DMS153 treated with DMSO at 0.1 percent for 48 hours (cell line): Measurements from ENCODE around the gene LTBP1.

ENCODE experiments used
- DNase-seq: peaks from one replicate; lab custom pipeline; 2025; ENCODE audit not compliant: unreplicated experiment; lab: John Stamatoyannopoulos, UW

The LTBP1 gene

DNA sequence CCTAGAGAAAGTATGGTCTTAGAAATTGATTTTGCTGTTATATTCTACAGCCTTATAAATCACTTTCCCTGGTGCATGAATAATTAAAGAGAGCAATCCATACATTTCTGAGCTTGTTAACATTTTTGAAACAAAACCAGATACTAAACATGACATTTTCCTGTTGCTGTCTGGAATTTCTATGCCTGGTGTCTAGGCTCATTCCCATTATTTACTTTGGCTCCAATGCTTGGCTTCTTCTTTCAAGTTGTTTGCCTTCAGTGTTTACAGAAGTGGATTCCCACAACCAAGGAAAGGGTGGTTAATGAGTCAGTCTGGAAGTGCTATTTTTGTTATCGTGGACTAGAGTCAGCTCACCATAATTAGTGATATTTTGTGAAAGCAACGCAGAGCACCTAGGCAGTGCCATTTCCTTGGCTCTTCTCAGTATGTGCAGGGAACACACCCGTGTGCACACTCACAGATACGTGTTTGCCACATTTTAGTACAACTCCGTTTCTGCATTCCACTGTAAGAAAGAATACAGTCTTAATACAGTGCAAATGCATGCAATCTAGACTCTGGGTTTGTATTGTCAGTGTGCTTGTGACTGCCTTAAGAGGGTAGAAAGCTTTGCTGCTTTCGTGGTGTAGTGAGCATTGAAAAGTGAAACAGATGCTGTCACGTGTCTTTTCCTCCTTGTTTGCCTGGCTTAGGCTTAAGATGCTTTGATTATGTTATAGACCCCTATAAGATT lies 344.7 kb downstream of the LTBP1 start:
- DNase-seq, result no peak

DNA sequence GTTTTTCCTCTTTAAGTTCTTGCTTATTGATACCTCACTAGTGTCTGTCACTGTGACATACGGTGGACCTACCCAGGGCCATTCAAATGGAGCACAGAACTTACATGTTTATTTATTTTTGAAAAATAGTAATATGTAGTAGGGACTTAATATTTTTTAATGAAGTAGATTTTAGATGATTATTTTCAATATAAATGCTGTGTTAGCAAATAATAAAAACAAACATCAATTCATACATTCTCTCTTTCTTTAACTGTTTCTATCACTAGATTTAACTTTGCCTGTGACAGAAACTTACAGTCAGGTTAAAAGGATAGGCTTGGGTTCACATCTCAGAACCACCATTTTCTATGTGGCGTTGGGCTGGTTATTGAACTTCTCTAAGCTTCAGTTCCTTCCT lies 345.3 kb downstream of the LTBP1 start:
- DNase-seq, result no peak

DNA sequence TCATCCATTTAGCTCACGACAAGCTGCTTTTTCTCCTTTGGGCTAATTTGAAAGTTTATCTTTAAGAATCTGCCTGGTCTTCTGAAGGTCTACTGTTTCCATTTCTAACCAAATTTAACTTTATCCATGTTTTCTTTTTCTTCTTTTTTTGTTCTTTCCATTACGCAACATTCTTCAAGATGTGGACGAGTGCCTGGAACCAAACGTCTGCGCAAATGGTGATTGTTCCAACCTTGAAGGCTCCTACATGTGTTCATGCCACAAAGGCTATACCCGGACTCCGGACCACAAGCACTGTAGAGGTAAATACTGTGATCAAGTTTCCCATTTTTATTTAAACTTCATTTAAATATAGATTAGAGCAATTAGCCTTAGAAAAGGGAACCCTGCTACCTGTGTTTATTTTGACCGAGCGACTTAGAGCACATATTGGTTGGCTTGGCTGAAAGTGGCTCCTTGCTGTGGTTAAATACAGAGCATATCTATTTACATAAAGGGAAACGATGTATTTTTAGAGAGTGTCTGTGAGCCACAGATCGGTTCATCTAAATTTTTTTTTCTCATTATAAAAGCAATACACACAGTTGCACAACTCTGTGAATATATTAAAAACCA lies 346.3 kb downstream of the LTBP1 start:
- peak; percentile 14 for DNase-seq

DNA sequence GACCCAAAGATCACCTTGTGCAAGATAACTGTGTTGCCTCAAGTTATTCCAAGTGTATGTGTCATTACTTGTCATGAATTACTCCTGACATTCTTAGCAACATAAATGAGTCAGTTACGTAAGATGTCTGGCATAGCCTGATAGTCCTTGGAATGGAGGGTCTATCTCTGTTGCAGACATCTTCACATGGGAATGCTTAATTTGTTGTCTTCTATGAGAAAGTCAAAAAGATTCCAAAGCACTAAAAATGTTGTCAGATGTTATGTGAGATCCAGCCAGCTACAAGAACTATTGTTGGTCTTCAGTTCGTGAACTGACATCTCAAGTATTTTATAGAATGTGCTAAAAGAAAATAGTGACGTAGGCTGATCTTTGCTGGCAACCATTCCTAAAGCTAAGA lies 351.5 kb downstream of the LTBP1 start:
- no peak for DNase-seq

DNA sequence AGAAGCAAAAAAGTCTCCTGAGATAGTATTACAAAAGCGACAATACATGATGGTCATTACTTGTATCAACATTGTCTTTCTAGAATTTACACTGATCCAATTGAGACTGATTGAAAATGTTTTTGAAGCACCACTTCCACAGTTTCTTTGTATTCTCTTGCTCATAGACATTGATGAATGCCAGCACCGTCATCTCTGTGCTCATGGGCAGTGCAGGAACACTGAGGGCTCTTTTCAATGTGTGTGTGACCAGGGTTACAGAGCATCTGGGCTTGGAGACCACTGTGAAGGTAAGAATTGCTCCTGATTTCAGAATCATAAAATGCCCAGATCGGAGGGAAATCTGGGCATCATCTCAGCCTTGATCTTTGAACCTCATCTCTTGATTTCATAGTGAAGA lies 354.6 kb downstream of the LTBP1 start:
- no peak for DNase-seq

DNA sequence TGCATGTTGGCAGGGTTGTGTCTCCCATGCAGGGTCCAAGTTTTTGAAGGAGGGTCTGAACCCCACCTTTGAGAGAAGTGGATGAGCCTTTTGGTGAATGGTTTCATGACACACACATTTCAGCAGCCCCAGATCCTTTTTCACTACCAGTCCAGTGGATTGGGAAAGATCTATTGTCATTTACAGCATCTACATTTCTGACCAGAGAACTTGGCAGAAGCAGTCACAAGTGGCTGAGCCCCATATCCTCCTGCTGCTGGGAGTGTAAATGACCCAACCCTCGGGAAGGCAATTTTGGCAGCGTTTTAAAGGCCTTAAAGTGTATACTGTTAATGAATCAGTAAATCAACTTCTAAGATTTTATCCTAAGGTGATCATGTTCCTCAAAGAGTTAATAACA lies 355.6 kb downstream of the LTBP1 start:
- DNase-seq, result no peak

DNA sequence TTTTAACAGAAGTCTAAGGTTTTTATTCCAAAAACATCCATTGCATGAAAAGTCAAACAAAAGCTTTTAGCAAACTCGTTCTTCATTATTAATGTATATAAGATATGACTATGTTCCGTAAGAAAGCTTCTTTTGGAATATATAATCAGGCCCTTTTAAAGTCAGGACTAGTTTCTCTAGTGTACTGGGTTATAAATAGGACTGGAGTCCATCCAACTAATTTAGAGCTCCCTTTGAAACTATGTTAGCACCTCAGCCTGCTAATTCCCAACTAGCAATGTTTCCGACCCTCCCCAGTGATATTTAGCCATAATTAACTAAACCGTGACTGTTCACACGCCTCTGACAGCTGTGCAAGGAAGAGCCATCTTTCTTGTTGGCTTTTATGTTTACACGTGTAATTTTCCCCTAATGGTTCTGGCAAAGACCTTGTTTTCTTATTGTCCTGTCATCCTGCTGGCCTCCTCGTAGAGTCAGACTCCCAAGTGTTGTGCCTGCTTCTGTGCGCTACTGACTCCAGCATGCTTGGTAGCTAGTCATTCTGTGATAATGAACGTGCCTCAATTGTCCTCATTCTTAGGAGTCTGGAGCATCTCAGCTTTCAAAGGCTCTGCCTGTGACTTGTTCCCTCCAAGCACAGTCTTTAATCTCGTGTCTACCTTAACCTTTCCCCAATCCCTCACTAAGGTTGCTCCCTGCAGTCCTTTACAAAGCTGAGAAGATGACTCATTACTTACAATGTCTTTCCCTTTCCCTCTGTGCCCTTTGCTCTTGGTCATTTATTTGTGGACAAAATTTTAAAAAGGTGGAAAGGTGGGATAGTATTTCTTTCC lies 357.5 kb downstream of the LTBP1 start:
- DNase-seq, result no peak

DNA sequence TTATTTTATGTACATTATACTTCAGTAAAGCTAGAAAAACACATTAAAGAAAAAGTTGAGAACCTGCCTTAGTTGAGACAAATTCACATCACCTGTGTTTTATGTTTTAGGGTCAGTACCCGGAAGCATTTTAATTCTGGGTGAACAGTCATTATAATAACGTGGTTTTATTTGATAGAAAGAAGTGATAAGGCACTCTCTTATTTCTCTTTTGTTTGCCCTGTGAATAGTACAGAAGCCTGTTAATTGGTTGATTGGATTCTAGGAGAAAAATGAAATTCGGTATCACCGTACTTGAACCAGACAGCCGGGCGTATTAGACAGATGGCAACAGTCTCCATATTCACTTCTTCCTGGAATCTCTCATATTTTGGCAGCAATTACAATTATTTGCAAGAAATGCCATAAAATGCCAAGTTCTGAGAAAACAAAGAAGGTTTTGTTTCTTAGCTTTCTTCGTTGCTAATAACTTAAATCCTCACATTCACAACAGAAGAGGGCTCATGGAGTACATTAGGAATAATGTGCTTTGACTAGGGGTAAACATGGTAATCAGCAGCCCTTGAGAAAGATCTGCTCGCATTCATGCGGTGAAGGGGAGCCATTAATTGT lies 361.0 kb downstream of the LTBP1 start:
- DNase-seq, result no peak

DNA sequence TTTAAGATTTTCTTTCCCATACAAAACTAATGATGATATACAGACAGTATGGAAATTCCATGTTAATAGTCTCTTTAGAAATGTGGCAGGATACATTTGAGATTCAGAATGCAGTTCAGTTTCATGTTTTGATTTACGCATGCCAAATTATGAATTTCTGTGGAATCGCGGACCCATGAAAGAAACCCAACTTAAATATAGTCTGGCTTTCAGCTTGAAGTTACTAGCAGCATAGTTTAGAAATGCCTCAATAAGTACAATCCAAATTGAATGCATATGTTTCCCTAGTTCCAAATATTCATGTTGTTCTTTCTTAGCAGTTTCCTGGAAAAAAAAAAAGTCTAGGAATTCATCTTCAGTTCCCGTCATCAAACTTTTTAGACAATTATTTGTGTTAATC lies 365.6 kb downstream of the LTBP1 start:
- DNase-seq, result no peak

DNA sequence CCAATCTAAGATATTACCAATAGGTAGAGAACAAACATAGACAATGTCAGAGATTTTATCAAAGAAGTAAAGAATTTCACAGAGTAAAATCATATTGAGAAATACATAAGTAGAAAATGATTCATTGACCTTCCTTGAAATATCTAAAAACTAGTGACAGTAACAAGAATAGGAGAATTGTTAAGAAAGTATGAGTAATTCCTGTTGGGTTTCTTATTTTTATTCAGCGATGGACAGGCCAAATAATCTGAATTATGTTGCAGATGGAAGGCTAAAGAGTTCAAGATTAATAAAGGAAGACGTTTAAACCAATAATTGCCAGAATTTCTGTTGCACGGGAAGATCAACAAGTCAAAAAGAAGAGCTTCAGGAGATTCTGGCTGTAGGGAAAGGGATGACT lies 366.3 kb downstream of the LTBP1 start:
- no peak for DNase-seq

DNA sequence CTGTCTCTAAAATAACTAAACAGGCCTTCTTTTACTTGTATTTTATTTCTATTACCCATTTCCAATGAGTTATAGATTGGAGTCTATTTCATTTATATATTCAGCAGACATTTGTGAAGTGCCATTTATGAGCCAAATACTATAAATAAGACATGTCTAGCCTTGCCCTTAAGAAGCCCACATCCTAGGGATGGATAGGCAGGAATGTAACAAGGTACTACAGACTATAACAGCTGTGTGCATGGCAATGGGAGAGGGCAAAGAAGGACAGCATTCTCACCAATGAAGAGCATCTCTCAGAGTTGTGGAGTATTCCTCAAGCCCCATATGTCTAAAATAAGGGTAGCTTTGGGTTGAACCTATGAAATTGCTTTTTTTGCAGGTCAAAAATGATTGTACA lies 367.8 kb downstream of the LTBP1 start:
- no peak for DNase-seq

DNA sequence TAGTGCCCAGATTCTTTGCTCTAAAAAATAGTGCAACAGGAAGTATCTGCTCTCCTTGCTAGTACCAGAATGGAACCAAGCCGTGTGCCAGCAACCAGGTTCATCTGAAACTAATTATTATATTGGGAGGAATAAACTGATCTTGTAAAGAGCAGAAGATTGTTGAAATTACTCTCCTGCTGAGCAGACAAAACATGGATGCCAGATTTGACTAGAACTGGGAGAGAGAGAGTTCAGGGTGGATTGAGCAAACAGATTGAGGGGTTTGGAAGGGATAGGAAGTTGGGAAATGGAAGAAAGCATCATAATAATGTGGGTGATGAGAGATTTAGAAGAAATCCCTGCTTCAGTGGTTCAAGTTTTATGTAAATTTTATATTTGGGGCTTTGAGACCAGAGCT lies 369.6 kb downstream of the LTBP1 start:
- DNase-seq, result no peak

DNA sequence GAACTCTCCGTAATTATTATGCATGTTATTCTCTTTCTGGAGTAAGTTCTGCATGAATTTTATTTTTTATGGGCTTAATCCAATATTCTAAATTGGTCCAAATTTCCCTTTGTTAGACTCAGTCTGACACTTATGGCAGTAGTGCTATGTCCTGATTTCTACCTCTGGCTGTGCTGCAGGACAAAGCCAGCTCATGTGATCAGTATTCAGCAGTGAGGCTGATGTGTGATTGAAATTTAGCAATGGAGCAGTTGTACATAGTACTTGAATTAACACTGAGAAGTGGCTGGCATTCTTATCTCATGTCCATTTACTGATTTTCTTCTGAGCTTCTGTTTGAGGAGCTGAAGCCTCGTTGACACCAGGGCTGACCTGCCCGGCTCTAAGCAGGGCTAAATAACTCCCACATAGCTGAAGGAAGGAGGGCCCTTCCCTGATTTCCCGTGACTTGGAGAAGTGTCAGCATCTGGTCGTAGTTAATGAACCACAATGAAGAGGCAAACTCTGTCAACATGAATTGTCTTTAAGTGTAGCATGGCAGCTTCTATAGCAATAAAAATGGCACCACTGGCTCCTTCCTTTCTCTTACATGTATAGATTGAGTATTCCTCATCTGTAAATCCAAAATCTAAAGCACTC lies 370.7 kb downstream of the LTBP1 start:
- no peak for DNase-seq

DNA sequence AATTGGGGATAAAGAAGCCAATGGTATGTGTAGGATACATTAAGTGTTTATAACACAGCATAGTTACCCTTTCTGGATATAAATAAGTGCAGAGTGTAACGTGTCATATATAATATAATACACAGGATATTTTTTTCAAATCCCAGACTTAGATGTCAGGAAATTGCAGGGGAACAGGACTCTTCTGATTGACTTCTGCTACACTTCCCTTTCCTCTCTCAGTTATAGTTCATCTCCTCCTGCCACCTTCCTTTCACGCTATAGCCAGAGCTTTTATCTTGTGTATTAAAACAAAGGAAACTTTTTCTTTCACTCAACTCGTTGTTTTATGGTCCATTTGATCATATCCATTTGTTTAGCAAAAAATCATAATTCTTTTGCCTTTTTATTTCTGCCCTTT lies 371.7 kb downstream of the LTBP1 start:
- DNase-seq, result no peak

DNA sequence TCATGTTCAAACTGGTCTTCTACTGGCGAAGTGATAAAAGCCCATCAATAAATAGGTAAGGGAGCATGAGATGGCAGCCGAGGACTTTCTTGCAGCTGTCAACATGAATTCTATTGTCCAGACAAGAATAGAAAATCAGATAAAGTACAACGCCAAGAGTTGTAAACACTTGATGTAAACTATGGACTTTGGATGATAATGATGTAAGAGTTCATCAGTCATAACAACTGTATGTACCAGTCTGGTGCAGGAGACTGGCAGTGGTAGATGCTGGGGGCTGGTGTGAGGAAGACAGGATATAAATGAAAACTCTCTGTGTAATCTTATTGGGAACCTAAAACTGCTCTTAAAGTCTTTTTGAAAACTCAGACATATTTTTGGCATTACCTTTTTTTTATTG lies 373.8 kb downstream of the LTBP1 start:
- DNase-seq, result no peak

DNA sequence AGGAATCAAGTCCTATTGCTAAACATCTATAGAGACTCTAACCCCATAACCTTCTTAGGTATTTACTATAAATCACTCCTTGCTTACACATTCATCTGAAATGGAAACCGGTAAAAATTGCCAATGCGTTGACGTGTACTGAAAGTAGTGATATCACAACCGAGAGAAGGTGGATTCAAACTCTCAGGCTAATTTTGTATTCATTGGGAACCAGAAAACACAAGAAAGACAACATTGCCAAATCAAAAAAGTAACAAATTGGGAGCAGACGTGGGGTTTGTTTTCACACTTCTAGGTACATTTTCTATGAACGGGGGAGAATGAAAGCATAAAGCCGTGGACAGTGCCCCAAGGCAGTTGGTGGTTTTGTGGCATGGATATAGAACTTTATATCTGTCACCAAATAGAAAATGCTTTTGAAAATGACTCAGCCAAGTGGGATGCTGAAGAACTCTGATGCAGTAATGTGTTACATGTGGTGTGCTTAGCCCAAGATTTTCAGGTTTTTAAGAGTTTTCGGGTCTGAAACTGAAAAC lies 374.6 kb downstream of the LTBP1 start:
- no peak for DNase-seq

DNA sequence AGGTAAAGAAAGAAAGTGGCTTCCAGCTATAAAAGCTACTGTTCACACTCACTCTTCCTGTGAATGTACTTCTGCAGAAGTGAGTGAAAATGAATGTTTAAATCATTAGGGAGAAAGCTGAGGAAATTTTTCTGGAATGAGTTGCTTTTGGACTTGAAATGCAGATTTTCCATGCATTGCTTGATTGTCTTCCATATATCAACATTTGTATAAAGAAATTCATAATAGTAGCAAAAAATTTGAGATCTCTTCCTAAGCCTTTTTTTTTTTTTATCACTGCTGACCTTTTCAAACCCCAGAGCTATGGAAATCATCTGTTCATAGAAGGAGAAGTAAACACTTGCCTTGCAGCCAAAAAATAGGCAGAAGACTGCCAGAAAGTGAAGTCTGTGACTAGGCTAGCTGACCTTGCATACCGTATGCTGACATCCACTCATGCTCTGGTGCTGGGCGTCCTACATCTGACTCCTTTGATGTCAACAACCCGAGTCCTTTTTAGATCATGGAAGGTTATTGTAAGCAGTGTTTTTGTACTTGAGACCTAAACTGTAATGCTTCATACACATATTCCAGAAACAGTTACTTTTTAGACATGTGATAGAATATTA lies 375.2 kb downstream of the LTBP1 start:
- no peak for DNase-seq

DNA sequence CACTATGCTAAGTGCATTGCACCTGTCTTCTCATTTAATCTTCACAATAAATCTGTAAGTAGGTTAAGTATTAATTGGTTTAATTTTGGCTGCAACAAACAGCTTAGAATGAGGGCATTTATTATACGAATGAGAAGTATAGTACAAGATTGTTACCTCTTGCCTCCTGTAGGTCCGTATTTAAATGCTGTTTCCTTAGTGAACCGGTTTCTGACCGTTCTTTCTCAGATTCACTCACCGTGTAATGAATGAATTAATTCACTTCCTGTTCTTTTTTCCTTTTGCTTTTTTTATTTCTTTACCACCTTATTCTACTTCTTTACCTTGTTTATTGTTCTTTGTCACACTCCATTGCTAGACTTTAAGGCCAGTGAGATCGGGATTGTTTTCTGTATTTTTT lies 375.9 kb downstream of the LTBP1 start:
- no peak for DNase-seq

DNA sequence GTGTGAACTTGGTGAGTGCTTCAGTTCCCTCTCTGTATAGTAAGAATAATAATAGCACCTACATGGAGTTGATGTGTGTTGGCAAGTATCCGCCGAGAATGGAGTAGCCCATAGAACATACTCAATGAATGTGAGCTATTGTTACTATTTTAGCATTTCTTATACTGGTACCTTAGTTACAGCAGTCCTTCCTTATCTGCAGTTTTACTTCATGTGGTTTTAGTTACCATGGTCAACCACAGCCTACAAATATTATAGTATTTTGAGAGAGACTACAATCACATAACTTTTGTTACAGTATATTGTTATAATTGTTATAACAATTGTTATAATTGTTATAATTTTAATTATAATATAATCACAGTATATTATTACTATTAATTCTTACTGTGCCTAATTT lies 377.2 kb downstream of the LTBP1 start:
- DNase-seq, result no peak

DNA sequence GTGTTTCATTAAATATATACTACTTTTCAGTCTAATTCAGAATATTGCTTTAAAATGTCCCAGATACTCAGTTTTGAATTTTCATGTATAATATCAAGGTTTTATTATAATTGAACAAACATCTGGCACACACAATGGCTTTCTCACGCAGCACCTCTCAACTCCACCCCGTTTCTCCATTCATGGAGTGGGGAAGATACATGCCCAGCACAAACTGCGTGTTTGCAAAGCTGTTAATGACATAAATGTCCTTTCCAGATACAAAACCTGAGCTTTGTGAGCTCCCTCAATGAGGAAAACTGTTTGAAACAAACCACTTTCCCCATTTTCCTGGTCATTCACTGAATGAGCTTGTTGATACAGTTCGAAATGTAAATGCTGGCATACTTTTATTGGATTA lies 379.3 kb downstream of the LTBP1 start:
- no peak for DNase-seq

DNA sequence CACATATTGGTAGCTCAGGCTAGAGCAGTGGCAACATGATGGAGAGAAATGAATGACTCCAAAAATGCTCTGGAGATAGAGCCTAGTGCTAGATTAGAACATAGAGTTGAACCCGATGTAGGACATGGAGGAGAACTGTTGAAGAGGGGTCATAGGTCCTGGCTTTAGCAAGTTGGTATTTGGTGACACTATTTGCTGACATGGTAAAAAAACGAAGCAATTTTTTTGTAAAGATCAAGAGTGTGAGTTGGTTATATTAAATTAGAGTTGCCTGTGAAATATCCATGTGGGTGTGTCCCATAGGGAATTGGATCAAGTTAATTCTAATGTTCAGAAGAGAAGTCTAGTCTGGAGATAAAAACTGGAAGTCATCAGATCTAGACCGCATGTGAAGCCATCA lies 386.7 kb downstream of the LTBP1 start:
- DNase-seq, result no peak
